Endometrial microvascular endothelial cells (primary cell): ENCODE measurements around the gene TRPC4AP. TPM values are rescaled to one million over a fixed set of nuclear protein-coding genes. Genes with fewer than 3 reads are reported as not detected.
"Not testable (repeated sequence)": the region's sequence is repeated elsewhere in the genome, so short reads cannot be mapped to it uniquely, and the experiment has no call there.

ENCODE experiments used
- in situ Hi-C: cut with HindIII; loops from 2 replicates; pipeline ENCODE4 v1.10.0; 2017; ENCODE audit warnings: low sequenced_read_pairs, low pct_unique_long_range_greater_than_20kb; ENCODE audit errors: inconsistent ontology term
- total RNA-seq: library from RNA; depleted of rRNA; stranded (reverse); fragments of >200 nt; gene quantifications from one replicate; pipeline ENCODE4 v1.2.3, GENCODE V29; 2015; ENCODE audit errors: inconsistent ontology term

TRPC4AP gene
- total RNA-seq, 1 donor from 2014 or later: 92.9 TPM

GRCh38 chr20:35071436-35072153, 21.0 kb downstream of the TRPC4AP start:
- in situ Hi-C loops: not testable (repeated sequence)

DNA sequence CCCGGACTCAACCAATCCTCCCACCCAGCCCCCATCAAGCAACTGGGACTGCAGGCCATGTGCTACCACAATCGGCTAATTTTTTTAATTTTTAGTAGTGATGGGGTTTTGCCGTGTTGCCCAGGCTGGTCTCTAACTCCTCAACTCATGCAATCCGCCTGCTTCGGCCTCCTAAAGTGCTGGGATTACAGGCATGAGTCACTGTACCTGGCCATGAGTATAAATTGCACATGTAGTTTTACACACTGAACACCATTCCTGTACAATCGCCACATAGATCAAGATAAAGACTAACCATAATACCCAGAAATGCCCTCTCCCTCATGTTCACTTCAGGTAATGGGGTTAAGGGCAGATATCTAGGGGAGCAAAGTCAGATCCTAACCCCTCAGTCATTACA, 26.4 kb downstream of the TRPC4AP start:
- in situ Hi-C loops: no loop called here

GRCh38 chr20:35065181-35065580, 27.4 kb downstream of the TRPC4AP start:
- in situ Hi-C loops: no loop called here

DNA sequence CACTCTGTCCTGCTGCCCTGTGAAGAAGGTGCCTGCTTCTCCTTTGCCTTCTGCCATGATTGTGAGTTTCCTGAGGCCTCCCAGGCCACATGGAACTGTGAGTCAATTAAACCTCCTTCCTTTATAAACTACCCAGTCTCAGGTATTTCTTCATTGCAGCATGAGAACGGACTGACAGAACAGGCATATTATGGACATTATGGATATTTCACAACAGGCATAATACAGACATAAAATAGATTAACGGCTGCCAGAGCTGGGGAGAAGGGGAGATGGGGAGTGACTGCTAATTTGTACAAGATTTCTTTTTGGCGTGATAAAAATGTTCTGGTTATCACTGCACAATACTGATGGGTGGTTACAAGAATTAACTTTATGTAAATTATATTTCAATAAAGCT, 29.4 kb downstream of the TRPC4AP start:
- in situ Hi-C loops: no loop called here

- in situ Hi-C loops: no loop called here
Measured at GRCh38 chr20:35062478-35062877, 30.1 kb downstream of the TRPC4AP start.

DNA sequence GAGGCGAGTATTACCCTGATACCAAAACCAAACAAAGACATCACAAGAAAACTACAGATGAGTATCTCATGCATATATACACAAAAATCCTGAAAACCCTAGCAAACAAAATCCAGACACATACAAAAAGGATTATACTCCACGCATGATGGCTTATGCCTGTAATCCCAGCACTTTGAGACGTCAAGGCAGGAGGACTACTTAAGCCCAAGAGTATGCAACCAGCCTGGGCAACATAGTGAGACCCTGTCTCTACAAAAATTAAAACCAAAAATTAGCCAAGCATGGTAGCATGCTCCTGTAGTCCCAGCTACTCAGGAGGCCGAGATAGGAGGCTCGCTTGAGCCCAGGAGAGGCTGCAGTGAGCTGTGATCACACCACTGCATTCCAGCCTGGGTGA, 32.4 kb downstream of the TRPC4AP start:
- in situ Hi-C loops: no loop called here

- in situ Hi-C loops: no loop called here
Measured at GRCh38 chr20:35059612-35060011, 33.0 kb downstream of the TRPC4AP start.

- in situ Hi-C loops: no loop called here
Measured at GRCh38 chr20:35059110-35059509, 33.5 kb downstream of the TRPC4AP start.

DNA sequence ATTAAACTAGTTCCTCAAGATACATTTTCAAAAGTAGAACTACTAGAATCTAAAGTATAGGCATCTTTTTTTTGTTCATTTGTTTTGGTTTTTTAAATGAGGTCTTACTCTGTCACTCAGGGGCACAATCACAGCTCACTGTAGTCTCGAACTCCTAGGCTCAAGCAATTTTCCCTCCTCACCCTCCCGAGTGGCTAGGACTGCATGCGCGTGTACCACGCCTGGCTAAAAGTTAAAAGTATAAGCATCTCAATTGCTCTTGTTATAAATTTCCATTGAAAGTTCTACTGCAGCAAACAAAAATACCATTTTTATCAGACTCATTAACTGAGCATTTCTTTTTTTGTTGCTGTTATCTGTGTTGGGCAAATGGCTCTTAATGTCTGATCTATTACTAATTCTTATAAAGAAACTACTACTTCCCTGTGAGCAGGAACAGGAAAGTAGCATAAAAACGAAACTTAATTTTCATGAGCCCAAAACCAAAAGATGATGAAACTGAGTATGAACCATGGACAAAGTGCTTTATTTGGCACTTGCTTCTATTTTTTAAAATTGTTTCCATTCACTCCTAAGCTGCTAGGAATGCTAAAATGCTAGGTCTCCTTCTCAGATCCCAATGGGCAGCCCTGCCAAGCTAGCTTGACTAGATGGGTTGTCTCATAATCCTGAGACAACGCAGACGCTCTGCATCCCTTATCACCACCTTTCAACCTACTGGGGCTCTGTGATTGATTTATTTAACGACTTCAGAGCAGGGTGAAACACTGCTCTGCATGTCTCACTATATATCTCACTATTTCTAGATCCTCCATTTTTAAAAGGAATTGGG, 36.9 kb downstream of the TRPC4AP start:
- in situ Hi-C loops: no loop called here

DNA sequence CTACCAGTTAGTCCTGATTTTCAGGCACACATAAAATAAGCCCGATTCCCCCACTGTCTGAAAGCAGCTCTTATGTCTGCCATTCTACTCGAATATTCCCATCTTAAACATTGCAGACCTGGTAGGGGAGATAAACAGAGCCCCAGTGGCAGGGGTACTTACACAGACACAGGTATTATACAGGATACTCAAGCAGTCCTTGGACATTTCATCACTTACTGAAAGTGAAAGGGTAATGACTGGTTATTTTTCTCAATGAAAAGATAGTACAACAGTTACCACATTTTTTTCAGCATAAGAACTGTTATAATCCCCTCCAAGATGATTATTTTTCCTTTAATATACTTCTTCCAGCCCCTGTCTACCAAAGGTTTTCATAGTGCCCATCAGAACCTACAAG, 37.8 kb downstream of the TRPC4AP start:
- in situ Hi-C loops: no loop called here

GRCh38 chr20:35052616-35053015, 40.0 kb downstream of the TRPC4AP start:
- in situ Hi-C loops: not testable (repeated sequence)

DNA sequence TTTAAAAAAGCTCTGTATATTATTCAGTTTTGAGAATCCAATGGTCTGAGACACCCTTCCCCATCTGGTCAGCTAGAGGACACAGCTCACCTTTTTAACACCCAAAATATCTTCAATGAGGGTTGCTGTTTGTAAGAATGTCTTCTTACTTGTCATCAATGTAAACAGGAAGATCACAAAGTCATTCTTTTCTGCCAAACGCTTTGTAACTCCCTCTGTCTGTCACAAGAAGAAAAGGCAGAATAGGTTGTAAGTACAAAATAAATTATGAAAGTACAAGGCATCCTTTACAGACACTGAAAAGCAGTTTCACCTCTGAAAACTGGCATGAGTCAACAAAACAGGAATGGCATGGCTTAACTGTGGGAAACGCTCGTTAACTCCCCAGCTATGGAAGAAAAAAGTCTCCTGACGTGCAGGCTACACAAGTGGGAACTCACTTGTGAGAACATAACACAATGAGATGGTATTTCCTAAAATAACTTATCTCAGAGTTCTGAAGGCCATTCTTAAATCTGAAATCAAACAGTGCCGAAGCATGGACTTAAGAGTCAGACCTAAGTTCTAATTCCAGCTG, 42.7 kb downstream of the TRPC4AP start:
- in situ Hi-C loops: no loop called here

DNA sequence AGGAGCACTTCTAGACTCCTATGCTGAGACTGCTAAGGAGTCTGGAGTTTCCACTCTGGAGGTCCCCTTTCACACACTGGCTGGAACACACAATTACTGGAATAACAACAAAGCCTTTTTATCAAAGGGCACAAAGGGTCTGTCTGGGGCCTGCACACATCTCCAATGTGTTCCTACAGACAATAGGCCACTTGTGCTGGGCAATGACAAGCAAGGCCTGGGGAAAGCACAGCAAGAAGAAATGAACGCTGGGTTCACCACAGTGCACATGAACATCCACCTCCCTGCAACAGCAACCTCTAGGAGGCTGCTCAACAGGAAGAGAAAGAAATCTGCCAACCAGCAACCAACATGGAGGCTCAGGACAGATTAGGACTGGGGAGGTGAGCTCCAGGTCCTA, 43.9 kb downstream of the TRPC4AP start:
- in situ Hi-C loops: no loop called here

DNA sequence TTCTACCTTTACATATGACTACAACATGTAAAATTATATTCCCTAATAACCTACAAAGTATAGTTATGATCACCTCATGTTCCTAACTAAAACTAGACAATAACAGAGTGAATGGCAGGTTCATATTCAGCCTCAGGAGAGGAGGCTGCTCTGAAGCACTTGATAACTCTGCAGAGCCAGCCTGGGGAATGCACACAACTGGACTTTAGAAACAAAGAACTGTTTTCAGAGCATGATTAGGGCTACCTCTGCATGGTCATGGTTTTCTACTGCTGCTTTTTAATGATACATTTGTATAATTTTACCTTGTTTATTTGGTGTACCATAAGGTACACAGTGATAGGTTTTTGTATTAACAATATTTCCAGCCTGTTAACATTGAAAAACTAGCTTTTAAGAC, 50.3 kb downstream of the TRPC4AP start:
- in situ Hi-C loops: no loop called here

DNA sequence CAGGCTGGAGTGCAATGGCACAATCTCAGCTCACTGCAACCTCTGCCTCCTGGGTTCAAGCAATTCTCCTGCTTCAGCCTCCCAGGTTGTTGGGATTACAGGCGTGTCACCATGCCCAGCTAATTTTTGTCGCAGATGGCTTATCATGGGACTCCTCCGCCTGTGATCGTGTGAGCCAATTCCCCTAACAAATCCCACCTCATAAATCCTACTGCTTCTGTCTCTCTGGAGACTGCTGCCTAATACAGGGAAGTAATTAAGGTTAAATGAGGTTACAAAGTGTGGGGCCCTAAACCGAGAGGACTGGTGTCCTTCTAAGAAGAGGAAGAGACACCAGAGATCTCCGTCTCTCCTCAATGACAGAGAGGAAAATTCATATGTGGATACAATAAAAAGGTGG, 52.0 kb downstream of the TRPC4AP start:
- in situ Hi-C loops: no loop called here

DNA sequence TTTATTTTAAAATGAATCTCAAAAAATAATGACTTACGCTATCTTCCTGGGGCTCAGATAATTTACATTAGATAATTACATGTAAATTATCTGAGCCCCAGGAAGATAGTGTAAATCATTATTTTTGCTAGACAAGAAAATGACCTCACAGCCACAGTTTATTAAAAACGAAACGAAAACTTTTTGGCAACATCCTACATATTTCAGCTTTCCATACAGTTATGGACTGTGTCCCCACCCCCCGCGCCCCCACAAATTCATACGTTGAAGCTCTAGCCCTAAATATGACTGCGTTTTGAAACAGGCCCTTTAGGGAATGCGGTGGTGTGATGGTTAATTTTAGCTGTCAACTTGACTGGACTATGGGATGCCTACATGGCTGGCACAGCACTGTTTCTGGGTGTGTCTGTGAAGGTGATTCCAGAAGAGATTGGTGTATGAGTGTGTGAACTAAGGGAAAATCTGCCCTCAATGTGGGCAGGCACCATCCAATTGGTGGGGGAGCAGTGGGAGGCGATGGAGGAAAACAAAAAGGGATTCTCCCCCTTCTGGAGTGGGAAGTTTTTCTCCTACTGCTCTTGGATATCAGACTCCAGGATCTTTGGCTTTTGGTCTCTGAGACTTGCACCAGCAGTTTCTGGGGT, 52.6 kb downstream of the TRPC4AP start:
- in situ Hi-C loops: no loop called here

DNA sequence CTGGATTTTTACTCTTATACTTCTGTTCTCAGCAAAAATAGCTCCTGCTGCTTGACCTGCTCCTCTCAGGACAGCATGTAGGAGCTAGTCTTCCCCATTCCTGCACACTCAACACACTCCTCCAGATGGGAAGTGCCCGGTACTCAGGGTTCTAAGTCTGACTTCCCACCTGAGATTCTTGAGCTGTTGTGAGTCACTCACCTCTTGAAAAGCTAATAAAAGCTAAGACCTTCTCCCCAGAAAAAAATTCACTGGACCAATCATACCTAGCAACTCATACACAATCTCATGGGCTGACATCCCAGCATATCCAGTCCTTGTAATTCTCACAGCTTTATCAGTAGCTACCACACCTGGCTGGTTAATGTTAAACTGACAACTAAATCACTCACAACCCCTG, 53.5 kb downstream of the TRPC4AP start:
- in situ Hi-C loops: no loop called here

GRCh38 chr20:35034145-35034544, 58.5 kb downstream of the TRPC4AP start:
- in situ Hi-C loops: no loop called here

DNA sequence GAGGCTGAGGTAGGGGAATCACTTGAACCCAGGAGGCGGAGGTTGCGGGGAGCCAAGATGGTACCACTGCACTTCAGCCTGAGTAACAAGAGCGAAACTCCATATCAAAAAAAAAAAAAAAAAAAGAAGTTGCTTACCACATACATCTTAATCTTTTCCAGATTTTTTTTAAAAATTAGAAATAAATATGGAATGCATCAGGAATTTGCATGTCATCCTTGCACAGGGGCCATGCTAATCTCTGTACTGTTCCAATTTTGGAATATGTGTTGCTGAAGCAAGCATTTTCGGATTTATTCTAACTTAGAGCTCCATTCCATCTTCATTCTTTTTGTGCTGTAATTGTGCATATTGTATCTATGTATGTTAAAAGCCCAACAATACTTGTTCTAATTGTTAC, 62.5 kb downstream of the TRPC4AP start:
- in situ Hi-C loops: no loop called here

- in situ Hi-C loops: no loop called here
Measured at GRCh38 chr20:35027301-35027700, 65.3 kb downstream of the TRPC4AP start.
